ENCODE data around the gene SOX5. TPM values are rescaled to one million over a fixed set of nuclear protein-coding genes. Genes with fewer than 3 reads are reported as not detected.

SOX5 gene
- total RNA-seq, 1 donor from 2014 or later, result 20.1 TPM

GRCh38 chr12:23659131-23659530, 290.3 kb downstream of the SOX5 start:
- Histone ChIP-seq H3K9me3 (no peaks in the 10 kb centered on the region), H3K4me1 (no peaks in the 10 kb centered on the region), H3K27ac (no peak overlapping the region), H3K36me3 (no peaks in the 10 kb centered on the region), H3K27me3 (no peaks in the 10 kb centered on the region), H3K4me3 (no peak overlapping the region)
- DNase-seq, result no peak
- no peak for TF ChIP-seq CTCF (IDR thresholded peaks at IDR 0.05)
- no peak for ATAC-seq
- intact Hi-C loops (cut with DNase I), result no loop called here

- Histone ChIP-seq H3K4me3 (no peak overlapping the region), H3K36me3 (no peaks in the 10 kb centered on the region), H3K27me3 (no peaks in the 10 kb centered on the region), H3K9me3 (no peaks in the 10 kb centered on the region), H3K27ac (no peak overlapping the region), H3K4me1 (no peaks in the 10 kb centered on the region)
- TF ChIP-seq CTCF (IDR thresholded peaks at IDR 0.05), result no peak
- intact Hi-C loops (cut with DNase I), result no loop called here
- ATAC-seq (no peak), DNase-seq (no peak)
These were observed 291.9 kb downstream of the SOX5 start for GRCh38 chr12:23657598-23657997.

GRCh38 chr12:23655884-23656283, 293.6 kb downstream of the SOX5 start:
- ATAC-seq, result no peak
- Histone ChIP-seq H3K27me3 (no peaks in the 10 kb centered on the region), H3K4me3 (no peak overlapping the region), H3K27ac (no peak overlapping the region), H3K9me3 (no peaks in the 10 kb centered on the region), H3K4me1 (no peaks in the 10 kb centered on the region), H3K36me3 (no peaks in the 10 kb centered on the region)
- TF ChIP-seq CTCF (IDR thresholded peaks at IDR 0.05), result no peak
- DNase-seq, result no peak
- intact Hi-C loops (cut with DNase I), result no loop called here

GRCh38 chr12:23655112-23655511, 294.4 kb downstream of the SOX5 start:
- intact Hi-C loops (cut with DNase I), result no loop called here
- no peak for ATAC-seq
- no peak for TF ChIP-seq CTCF (IDR thresholded peaks at IDR 0.05)

GRCh38 chr12:23648546-23648945, 300.9 kb downstream of the SOX5 start:
- no peaks in the 10 kb centered on the region for H3K27me3 ChIP-seq
- no peak for DNase-seq
- no peak for TF ChIP-seq CTCF (IDR thresholded peaks at IDR 0.05)
- H3K9me3 ChIP-seq, result no peaks in the 10 kb centered on the region
- no peak overlapping the region for H3K4me3 ChIP-seq
- H3K27ac ChIP-seq, result no peak overlapping the region
- ATAC-seq, result no peak
- no peaks in the 10 kb centered on the region for H3K4me1 ChIP-seq
- H3K36me3 ChIP-seq, result no peaks in the 10 kb centered on the region
- intact Hi-C loops (cut with DNase I), result no loop called here

More at GRCh38 chr12:23655112-23655511, 294.4 kb downstream of the SOX5 start:
- H3K4me1 ChIP-seq, result no peaks in the 10 kb centered on the region
- H3K4me3 ChIP-seq, result no peak overlapping the region
- DNase-seq, result no peak
- no peak overlapping the region for H3K27ac ChIP-seq
- no peaks in the 10 kb centered on the region for H3K27me3 ChIP-seq
- no peaks in the 10 kb centered on the region for H3K36me3 ChIP-seq
- no peaks in the 10 kb centered on the region for H3K9me3 ChIP-seq

- Histone ChIP-seq H3K27me3 (no peaks in the 10 kb centered on the region), H3K4me3 (no peak overlapping the region), H3K27ac (no peak overlapping the region), H3K36me3 (no peaks in the 10 kb centered on the region), H3K9me3 (no peaks in the 10 kb centered on the region), H3K4me1 (no peaks in the 10 kb centered on the region)
- TF ChIP-seq CTCF (IDR thresholded peaks at IDR 0.05), result no peak
- intact Hi-C loops (cut with DNase I), result no loop called here
- ATAC-seq (no peak), DNase-seq (no peak)
These were observed 308.7 kb downstream of the SOX5 start for GRCh38 chr12:23640754-23641153.

All from upper lobe of right lung (tissue), 1 donor.